ENCODE results near the gene MUC22.

- TF ChIP-seq CTCF (IDR thresholded peaks at IDR 0.05; ENCODE audit: insufficient read depth, low read length, poor library complexity, severe bottlenecking) (no peak), EZH2phosphoT487 (conservative IDR thresholded peaks at IDR 0.05; ENCODE audit: low read length) (no peak)
Measured at GRCh38 chr6:31081872-31082271, 71.6 kb downstream of the MUC22 start.
